SK-N-SH treated with all-trans-retinoic acid at 6 μM for 48 hours (cell line): ENCODE measurements around the gene FAM114A2.

Experiments
- ATAC-seq: fragments of 200-7000 bp; cut with Tn5 transposase; 3 replicates; pipeline ENCODE4 v1.9.1; 2020; ENCODE audit warnings: mild to moderate bottlenecking, moderate library complexity
- CSDC2 ChIP-seq: fragments of 250-450 bp; sonication (Bioruptor Pico); IDR thresholded peaks from 2 replicates; pipeline ENCODE4 v1.5.0; 2020; ENCODE audit warnings: mild to moderate bottlenecking, moderate library complexity
- ESRRG ChIP-seq: fragments of 250-450 bp; sonication (Bioruptor Pico); IDR thresholded peaks from 2 replicates; pipeline ENCODE4 v1.6.1; 2021; ENCODE audit warnings: mild to moderate bottlenecking
- GLIS3 ChIP-seq: fragments of 250-450 bp; sonication (Bioruptor Pico); IDR thresholded peaks from 2 replicates; pipeline ENCODE4 v1.5.0; 2020; ENCODE audit warnings: mild to moderate bottlenecking, moderate library complexity
- ISL1 ChIP-seq: fragments of 250-450 bp; sonication (Bioruptor Pico); IDR thresholded peaks from 2 replicates; pipeline ENCODE4 v2.1.2; 2022; ENCODE audit warnings: mild to moderate bottlenecking, moderate library complexity
- OSR1 ChIP-seq: fragments of 250-450 bp; sonication (Bioruptor Pico); IDR thresholded peaks from 2 replicates; pipeline ENCODE4 v1.8.0; 2022; ENCODE audit warnings: moderate library complexity, mild to moderate bottlenecking, inconsistent platforms
- PPARA ChIP-seq: fragments of 250-450 bp; sonication (Bioruptor Pico); IDR thresholded peaks from 2 replicates; pipeline ENCODE4 v1.5.0; 2020; ENCODE audit warnings: mild to moderate bottlenecking, borderline replicate concordance
- RARB ChIP-seq: fragments of 250-450 bp; sonication (Bioruptor Pico); IDR thresholded peaks from 2 replicates; pipeline ENCODE4 v1.8.0; 2021; ENCODE audit warnings: mild to moderate bottlenecking, moderate library complexity
- SNAI2 ChIP-seq: fragments of 250-450 bp; sonication (Bioruptor Pico); IDR thresholded peaks from 2 replicates; pipeline ENCODE4 v1.5.0; 2020; ENCODE audit warnings: mild to moderate bottlenecking, moderate library complexity
- TOX ChIP-seq: fragments of 250-450 bp; sonication (Bioruptor Pico); IDR thresholded peaks from 2 replicates; pipeline ENCODE4 v1.8.0; 2021; ENCODE audit warnings: mild to moderate bottlenecking, moderate library complexity, borderline replicate concordance
- ZC3H10 ChIP-seq: fragments of 250-450 bp; sonication (Bioruptor Pico); IDR thresholded peaks from 2 replicates; pipeline ENCODE4 v1.5.1; 2021; ENCODE audit warnings: mild to moderate bottlenecking, moderate library complexity
- ZFP3 ChIP-seq: fragments of 250-450 bp; sonication (Bioruptor Pico); IDR thresholded peaks from 2 replicates; pipeline ENCODE4 v1.5.0; 2020; ENCODE audit warnings: mild to moderate bottlenecking, moderate library complexity
- ZNF70 ChIP-seq: fragments of 450-650 bp; formaldehyde crosslinking; IDR thresholded peaks from 2 replicates; pipeline ENCODE4 v1.5.0; 2020; ENCODE audit warnings: mild to moderate bottlenecking, moderate library complexity
- ZNF8 ChIP-seq: fragments of 450-650 bp; formaldehyde crosslinking; IDR thresholded peaks from 2 replicates; pipeline ENCODE4 v1.5.0; 2020; ENCODE audit warnings: mild to moderate bottlenecking, moderate library complexity
- TF ChIP-seq, protein P1 (sequence below): fragments of 250-450 bp; sonication (Bioruptor Pico); IDR thresholded peaks from 2 replicates; pipeline ENCODE4 v1.5.1; 2021; ENCODE audit warnings: mild to moderate bottlenecking, moderate library complexity
- TF ChIP-seq, protein P2 (sequence below): fragments of 250-450 bp; sonication (Bioruptor Pico); IDR thresholded peaks from 2 replicates; pipeline ENCODE4 v1.8.0; 2020; ENCODE audit warnings: mild to moderate bottlenecking, moderate library complexity, borderline replicate concordance
- TF ChIP-seq, protein P3 (sequence below): fragments of 250-450 bp; sonication (Bioruptor Pico); IDR thresholded peaks from 2 replicates; pipeline ENCODE4 v1.5.0; 2020; ENCODE audit warnings: mild to moderate bottlenecking, moderate library complexity
- TF ChIP-seq, protein P4 (sequence below): fragments of 250-450 bp; sonication (Bioruptor Pico); IDR thresholded peaks from 2 replicates; pipeline ENCODE4 v1.8.0; 2021; ENCODE audit warnings: low read depth, mild to moderate bottlenecking, moderate library complexity, borderline replicate concordance

Gene FAM114A2

DNA sequence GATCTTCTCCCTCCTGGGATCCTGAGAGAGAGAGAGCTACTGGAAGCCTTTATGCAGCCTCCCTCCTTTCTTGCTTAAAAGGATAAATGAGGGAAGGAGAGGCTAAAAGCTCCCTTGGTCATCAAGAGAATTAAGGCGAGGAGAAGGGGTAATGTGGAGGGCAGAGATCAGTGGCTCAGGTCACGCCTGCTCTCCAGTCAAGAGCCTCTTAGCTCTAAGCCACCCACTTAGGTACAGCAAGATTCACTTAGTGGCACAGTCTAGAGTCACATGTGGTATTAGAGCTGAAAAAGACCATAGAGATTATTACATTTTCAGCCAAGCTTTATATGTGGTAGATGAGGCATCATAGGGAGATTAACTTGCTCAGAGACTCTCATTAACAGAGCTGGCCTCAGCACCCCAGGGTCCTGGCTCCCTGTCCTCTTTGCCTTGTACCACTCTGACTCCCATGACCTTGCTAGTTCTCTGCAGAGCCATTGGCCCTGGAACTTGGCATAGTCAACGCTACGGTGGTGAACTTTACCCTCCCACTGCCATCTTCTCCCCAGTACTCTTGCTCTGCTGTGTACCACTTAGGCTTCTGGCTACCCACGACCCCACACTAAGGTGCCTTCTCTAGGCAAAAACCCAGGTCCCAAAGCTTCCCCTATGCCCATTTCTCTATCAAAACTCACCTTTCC, 37.7 kb upstream of the FAM114A2 start:
- TF ChIP-seq RARB (CRISPR knock-in tag) (no peak), CSDC2 (no peak), TOX (CRISPR knock-in tag) (no peak), PPARA (CRISPR knock-in tag) (no peak), SNAI2 (CRISPR knock-in tag) (no peak), ESRRG (no peak)
- TF ChIP-seq, protein P1, sequence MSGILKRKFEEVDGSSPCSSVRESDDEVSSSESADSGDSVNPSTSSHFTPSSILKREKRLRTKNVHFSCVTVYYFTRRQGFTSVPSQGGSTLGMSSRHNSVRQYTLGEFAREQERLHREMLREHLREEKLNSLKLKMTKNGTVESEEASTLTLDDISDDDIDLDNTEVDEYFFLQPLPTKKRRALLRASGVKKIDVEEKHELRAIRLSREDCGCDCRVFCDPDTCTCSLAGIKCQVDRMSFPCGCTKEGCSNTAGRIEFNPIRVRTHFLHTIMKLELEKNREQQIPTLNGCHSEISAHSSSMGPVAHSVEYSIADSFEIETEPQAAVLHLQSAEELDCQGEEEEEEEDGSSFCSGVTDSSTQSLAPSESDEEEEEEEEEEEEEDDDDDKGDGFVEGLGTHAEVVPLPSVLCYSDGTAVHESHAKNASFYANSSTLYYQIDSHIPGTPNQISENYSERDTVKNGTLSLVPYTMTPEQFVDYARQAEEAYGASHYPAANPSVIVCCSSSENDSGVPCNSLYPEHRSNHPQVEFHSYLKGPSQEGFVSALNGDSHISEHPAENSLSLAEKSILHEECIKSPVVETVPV (CRISPR knock-in tag), result no peak
- TF ChIP-seq, protein P2, sequence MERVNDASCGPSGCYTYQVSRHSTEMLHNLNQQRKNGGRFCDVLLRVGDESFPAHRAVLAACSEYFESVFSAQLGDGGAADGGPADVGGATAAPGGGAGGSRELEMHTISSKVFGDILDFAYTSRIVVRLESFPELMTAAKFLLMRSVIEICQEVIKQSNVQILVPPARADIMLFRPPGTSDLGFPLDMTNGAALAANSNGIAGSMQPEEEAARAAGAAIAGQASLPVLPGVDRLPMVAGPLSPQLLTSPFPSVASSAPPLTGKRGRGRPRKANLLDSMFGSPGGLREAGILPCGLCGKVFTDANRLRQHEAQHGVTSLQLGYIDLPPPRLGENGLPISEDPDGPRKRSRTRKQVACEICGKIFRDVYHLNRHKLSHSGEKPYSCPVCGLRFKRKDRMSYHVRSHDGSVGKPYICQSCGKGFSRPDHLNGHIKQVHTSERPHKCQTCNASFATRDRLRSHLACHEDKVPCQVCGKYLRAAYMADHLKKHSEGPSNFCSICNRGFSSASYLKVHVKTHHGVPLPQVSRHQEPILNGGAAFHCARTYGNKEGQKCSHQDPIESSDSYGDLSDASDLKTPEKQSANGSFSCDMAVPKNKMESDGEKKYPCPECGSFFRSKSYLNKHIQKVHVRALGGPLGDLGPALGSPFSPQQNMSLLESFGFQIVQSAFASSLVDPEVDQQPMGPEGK, result no peak
- no peak for ATAC-seq

DNA sequence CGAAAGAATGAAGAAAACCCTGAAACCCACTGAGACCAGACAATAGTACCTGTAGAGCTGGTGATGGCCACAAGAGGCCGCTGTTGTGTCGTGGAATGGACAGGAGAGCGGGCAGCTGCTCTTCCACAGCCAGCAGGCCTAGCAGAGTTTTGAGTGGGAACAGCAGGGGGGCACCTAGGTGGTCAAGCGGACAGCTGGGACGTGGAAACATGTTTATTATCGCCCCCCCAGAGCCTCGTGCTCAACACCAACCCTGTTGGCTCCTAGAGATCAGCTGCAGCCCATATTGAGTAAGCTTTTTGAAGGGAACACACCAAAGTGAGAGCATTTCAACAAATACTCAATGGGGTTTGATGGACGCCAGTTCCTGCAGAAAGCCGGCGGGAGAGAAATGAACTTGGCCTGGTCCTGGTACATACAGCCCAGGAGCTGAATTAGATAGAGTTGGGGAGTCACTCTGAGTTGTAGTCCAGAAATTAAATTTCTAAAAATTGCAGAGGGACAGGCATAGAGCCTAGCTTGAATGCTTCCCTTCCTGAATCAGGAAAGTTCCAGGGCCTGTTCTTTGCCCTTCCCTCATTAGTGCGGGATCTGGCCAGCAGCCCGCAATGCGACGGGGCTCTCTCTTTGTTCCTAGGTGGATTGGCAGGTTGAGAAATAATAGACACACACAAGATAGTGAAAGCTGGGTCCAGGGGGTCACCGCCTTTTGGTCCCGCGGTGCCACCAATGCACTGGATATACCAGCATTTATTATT, 33.9 kb upstream of the FAM114A2 start:
- peak; percentile 100 for ATAC-seq

DNA sequence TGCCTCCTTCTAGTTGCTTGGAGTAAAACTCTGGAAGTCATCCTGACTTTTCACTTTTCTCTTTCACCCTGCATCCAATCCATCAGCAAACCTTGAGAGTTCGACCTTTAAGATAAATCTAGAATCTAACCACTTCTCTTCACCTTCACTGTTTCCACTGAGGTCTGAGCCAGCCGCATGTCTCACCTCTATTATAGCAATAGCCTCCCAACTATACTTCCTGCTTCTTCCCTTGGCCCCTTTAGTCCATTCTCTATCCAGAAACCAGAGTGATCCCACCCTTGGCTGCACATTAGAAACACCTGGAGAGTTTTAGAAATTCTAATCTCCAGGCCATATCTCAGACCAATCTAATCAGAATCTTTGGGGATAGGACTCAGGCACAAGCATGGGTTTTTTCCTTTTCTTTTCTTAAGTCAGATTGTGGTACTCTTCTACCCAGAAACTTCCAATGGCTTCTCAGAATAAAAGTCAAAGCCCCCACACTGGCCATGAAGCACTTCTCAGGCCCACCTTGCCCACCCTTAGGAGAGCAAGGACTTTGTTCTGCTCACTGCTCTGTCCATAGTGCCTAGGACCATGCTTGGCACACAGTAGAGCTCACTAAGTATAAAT, 33.2 kb upstream of the FAM114A2 start:
- peak; percentile 53 for ATAC-seq
- TF ChIP-seq, protein P3, sequence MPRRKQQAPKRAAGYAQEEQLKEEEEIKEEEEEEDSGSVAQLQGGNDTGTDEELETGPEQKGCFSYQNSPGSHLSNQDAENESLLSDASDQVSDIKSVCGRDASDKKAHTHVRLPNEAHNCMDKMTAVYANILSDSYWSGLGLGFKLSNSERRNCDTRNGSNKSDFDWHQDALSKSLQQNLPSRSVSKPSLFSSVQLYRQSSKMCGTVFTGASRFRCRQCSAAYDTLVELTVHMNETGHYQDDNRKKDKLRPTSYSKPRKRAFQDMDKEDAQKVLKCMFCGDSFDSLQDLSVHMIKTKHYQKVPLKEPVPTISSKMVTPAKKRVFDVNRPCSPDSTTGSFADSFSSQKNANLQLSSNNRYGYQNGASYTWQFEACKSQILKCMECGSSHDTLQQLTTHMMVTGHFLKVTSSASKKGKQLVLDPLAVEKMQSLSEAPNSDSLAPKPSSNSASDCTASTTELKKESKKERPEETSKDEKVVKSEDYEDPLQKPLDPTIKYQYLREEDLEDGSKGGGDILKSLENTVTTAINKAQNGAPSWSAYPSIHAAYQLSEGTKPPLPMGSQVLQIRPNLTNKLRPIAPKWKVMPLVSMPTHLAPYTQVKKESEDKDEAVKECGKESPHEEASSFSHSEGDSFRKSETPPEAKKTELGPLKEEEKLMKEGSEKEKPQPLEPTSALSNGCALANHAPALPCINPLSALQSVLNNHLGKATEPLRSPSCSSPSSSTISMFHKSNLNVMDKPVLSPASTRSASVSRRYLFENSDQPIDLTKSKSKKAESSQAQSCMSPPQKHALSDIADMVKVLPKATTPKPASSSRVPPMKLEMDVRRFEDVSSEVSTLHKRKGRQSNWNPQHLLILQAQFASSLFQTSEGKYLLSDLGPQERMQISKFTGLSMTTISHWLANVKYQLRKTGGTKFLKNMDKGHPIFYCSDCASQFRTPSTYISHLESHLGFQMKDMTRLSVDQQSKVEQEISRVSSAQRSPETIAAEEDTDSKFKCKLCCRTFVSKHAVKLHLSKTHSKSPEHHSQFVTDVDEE (CRISPR knock-in tag), result no peak
- TF ChIP-seq ZNF70 (CRISPR knock-in tag) (no peak), RARB (CRISPR knock-in tag) (no peak), ZNF8 (CRISPR knock-in tag) (no peak), PPARA (CRISPR knock-in tag) (no peak), ESRRG (no peak), ISL1 (CRISPR knock-in tag) (no peak)
- TF ChIP-seq, protein P2, result no peak
- TF ChIP-seq, protein P4, sequence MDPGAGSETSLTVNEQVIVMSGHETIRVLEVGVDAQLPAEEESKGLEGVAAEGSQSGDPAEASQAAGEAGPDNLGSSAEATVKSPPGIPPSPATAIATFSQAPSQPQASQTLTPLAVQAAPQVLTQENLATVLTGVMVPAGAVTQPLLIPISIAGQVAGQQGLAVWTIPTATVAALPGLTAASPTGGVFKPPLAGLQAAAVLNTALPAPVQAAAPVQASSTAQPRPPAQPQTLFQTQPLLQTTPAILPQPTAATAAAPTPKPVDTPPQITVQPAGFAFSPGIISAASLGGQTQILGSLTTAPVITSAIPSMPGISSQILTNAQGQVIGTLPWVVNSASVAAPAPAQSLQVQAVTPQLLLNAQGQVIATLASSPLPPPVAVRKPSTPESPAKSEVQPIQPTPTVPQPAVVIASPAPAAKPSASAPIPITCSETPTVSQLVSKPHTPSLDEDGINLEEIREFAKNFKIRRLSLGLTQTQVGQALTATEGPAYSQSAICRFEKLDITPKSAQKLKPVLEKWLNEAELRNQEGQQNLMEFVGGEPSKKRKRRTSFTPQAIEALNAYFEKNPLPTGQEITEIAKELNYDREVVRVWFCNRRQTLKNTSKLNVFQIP (CRISPR knock-in tag), result no peak

More for the DNA sequence above, 33.9 kb upstream of the FAM114A2 start:
- TF ChIP-seq, protein P4 (CRISPR knock-in tag), result no peak
- TF ChIP-seq ZNF8 (CRISPR knock-in tag) (no peak), PPARA (CRISPR knock-in tag) (no peak), OSR1 (CRISPR knock-in tag) (no peak), ZC3H10 (CRISPR knock-in tag) (no peak), GLIS3 (CRISPR knock-in tag) (no peak), ZFP3 (CRISPR knock-in tag) (no peak), RARB (CRISPR knock-in tag) (no peak), SNAI2 (CRISPR knock-in tag) (no peak)
- TF ChIP-seq, protein P3 (CRISPR knock-in tag), result no peak
